Activated CD8-positive, alpha-beta memory T cell treated with anti-CD3 and anti-CD28 coated beads, Interleukin-2, amount 50 U/mL, for 24 hours (primary cell): ENCODE data around the gene SLC45A1.
"Not testable (repeated sequence)": the region's sequence is repeated elsewhere in the genome, so short reads cannot be mapped to it uniquely, and the experiment has no call there.

Source experiments
- DNase-seq: peaks from one replicate; pipeline ENCODE4 v3.0.0-alpha.2; 2020; ENCODE audit errors: extremely low read depth

Gene SLC45A1

GRCh38 chr1:8367571-8368194, 49.8 kb downstream of the SLC45A1 start:
- DNase-seq, result no peak

GRCh38 chr1:8368956-8369639, 51.2 kb downstream of the SLC45A1 start:
- DNase-seq, result no peak

- DNase-seq, result no peak
These were observed 52.4 kb downstream of the SLC45A1 start for GRCh38 chr1:8370046-8370881.

- DNase-seq, result no peak
These were observed 53.0 kb downstream of the SLC45A1 start for GRCh38 chr1:8370905-8371315.

GRCh38 chr1:8371372-8371991, 53.6 kb downstream of the SLC45A1 start:
- no peak for DNase-seq

GRCh38 chr1:8373125-8373524, 55.2 kb downstream of the SLC45A1 start:
- DNase-seq, result no peak

GRCh38 chr1:8373581-8374241, 55.8 kb downstream of the SLC45A1 start:
- no peak for DNase-seq

GRCh38 chr1:8374356-8374755, 56.4 kb downstream of the SLC45A1 start:
- DNase-seq, result no peak

GRCh38 chr1:8374812-8375211, 56.9 kb downstream of the SLC45A1 start:
- no peak for DNase-seq

GRCh38 chr1:8376358-8376840, 58.5 kb downstream of the SLC45A1 start:
- no peak for DNase-seq

GRCh38 chr1:8377271-8377981, 59.5 kb downstream of the SLC45A1 start:
- no peak for DNase-seq

GRCh38 chr1:8378178-8378577, 60.3 kb downstream of the SLC45A1 start:
- no peak for DNase-seq

GRCh38 chr1:8378981-8379470, 61.1 kb downstream of the SLC45A1 start:
- no peak for DNase-seq

- no peak for DNase-seq
These were observed 61.7 kb downstream of the SLC45A1 start for GRCh38 chr1:8379513-8380186.

- DNase-seq, result not testable (repeated sequence)
These were observed 62.4 kb downstream of the SLC45A1 start for GRCh38 chr1:8380310-8380709.

- no peak for DNase-seq
These were observed 63.7 kb downstream of the SLC45A1 start for GRCh38 chr1:8381618-8382017.

- DNase-seq, result no peak
These were observed 64.2 kb downstream of the SLC45A1 start for GRCh38 chr1:8382051-8382505.

- DNase-seq, result no peak
These were observed 64.9 kb downstream of the SLC45A1 start for GRCh38 chr1:8382608-8383505.

- DNase-seq, result no peak
These were observed 66.2 kb downstream of the SLC45A1 start for GRCh38 chr1:8384088-8384487.
